Activated CD4-positive, alpha-beta T cell treated with anti-CD3 and anti-CD28 coated beads for 36 hours (primary cell): Measurements from ENCODE around the gene ALG14. TPM values are rescaled to one million over a fixed set of nuclear protein-coding genes. Genes with fewer than 3 reads are reported as not detected.
A peak's percentile ranks its signal among the peaks of the same experiment; 100 is the strongest.

ENCODE experiments used
- ATAC-seq: fragments of 200-7000 bp; cut with Tn5 transposase; one replicate; pipeline ENCODE4 v1.10.0; 2021; ENCODE audit warnings: mild to moderate bottlenecking, moderate library complexity
- CTCF ChIA-PET: fragments of 350-600 bp; sonication (Branson Sonifier 250); formaldehyde crosslinking; loops from one replicate; lab custom pipeline; 2021; ENCODE audit warnings: antibody characterized with exemption; lab: Charles Lee
- POLR2A ChIA-PET: fragments of 350-600 bp; sonication (Branson Sonifier 250); formaldehyde crosslinking; loops from one replicate; lab custom pipeline; 2021; ENCODE audit warnings: antibody characterized with exemption, inconsistent platforms; lab: Charles Lee
- DNase-seq: peaks from one replicate; pipeline ENCODE4 v3.0.0-alpha.2; 2020
- H3K27ac Mint-ChIP-seq: one replicate; pipeline ENCODE4 v1.8.0; 2021; ENCODE audit warnings: mixed read lengths
- H3K27me3 Mint-ChIP-seq: one replicate; pipeline ENCODE4 v1.8.0; 2021; ENCODE audit warnings: mixed read lengths
- H3K36me3 Mint-ChIP-seq: one replicate; pipeline ENCODE4 v1.8.0; 2021; ENCODE audit warnings: low read depth, mixed read lengths
- H3K4me1 Mint-ChIP-seq: one replicate; pipeline ENCODE4 v1.8.0; 2021; ENCODE audit warnings: mixed read lengths
- H3K4me3 Mint-ChIP-seq: one replicate; pipeline ENCODE4 v1.8.0; 2021; ENCODE audit warnings: mild to moderate bottlenecking, moderate library complexity, mixed read lengths
- H3K9me3 Mint-ChIP-seq: one replicate; pipeline ENCODE4 v1.8.0; 2021; ENCODE audit warnings: low read depth, mixed read lengths
- intact Hi-C, 2 experiments: fragments of 100-400 bp; cut with DNase I in 1 of 2; cut with micrococcal nuclease in 1 of 2; formaldehyde crosslinking; loops; one replicate each; pipeline versions ENCODE4 v1.14.2 to v1.15.1; 2022 to 2024; cut with DNase I, micrococcal nuclease
- total RNA-seq, 2 experiments: library from RNA; stranded (reverse); gene quantifications; one replicate each; pipeline ENCODE4 v1.2.3, GENCODE V29; 2021

Gene ALG14
- total RNA-seq, 2 experiments from 2014 or later: 5.3 to 7.3 TPM

DNA sequence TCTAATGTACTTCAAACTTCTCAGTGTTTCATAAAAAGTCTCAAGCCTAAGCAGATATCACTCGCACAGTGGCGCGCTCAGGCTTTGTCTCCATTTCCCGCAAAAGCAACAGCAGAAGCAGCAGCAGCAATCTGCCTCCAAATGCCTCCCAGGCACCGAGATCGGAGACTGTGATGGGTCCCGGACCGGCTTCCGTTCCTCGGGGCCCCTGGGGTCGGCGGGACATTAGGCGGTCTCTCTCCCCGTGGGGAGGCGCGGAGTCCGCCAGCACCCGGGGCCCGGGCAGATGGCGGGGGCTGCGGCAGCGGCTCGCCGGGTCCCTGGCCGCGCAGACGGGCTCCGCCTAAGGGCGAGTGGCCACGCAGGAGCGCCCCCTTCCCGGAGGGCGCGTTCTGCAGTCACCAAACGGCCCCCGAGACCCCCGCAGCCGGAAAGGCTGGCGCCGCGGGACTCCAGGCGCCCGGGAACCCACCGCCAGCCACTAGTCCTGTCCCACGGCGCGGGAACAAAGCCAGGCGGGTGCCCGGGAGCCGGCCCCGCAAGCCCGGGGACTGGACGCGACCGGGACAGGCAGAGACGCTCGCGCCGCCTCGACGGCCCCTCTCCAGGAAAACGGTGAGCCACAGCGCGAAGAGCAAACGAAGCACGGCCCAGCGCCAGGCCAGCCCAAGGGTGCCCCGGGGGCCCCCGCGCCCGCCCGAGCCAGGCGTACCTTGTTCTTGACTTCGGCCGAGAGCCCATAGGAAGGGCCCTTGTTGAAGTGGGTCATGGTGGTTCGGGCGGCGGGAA, 146.4 kb downstream of the ALG14 start:
- DNase-seq (peak; percentile 44), ATAC-seq (peak; percentile 43)
- no peaks in the 10 kb centered on the region for H3K9me3 Mint-ChIP-seq
- ChIA-PET CTCF (no interaction called here), POLR2A (no interaction called here)
- intact Hi-C loops: loop anchor here in 1 of 2 experiments (2.0 kb wide), 2 partner anchors 36 to 72 kb away; no protein-coding TSS in a partner anchor
- no peak overlapping the region for H3K27ac Mint-ChIP-seq
- H3K4me3 Mint-ChIP-seq: peak overlapping the region; percentile 69
- peaks cover 2% of the 10 kb centered on the region for H3K36me3 Mint-ChIP-seq
- peaks cover 36% of the 10 kb centered on the region for H3K27me3 Mint-ChIP-seq
- peaks cover 13% of the 10 kb centered on the region for H3K4me1 Mint-ChIP-seq

DNA sequence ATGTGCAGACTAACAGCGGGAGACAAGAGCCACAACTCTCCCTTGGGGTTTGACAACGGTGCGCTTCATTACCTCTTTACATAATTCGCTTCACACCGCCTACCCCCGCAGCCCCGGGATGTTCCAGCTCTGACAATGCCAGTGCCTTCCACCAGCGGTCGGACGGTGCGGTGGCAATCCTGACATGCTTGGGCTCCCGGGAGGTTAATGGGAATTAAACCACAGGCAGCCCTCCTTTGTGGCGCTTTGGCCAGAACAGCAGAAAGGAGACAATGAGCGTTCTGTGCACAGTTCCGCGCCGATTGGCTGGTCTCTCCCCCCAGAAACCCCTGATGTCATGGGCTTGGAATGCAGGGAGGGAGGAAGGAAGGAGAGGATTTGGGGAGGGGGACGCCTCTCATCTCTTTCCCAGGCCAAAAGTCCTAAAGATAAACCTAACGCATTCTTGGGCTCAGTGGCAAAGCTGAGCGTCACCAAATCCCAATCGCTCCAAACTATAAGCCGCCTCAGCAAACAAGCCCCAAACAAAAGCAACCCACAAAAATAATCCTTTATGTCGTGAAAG, 147.1 kb downstream of the ALG14 start:
- H3K4me3 Mint-ChIP-seq: peak overlapping the region; percentile 69
- ATAC-seq: no peak
- peak; percentile 13 for DNase-seq
- peaks cover 13% of the 10 kb centered on the region for H3K4me1 Mint-ChIP-seq
- H3K9me3 Mint-ChIP-seq: no peaks in the 10 kb centered on the region
- CTCF ChIA-PET: no interaction called here
- no peak overlapping the region for H3K27ac Mint-ChIP-seq
- H3K27me3 Mint-ChIP-seq: peaks cover 37% of the 10 kb centered on the region
- H3K36me3 Mint-ChIP-seq: peaks cover 2% of the 10 kb centered on the region
- intact Hi-C loops: loop anchor here in 1 of 2 experiments (2.0 kb wide), 2 partner anchors 37 to 71 kb away; no protein-coding TSS in a partner anchor
- POLR2A ChIA-PET: no interaction called here

DNA sequence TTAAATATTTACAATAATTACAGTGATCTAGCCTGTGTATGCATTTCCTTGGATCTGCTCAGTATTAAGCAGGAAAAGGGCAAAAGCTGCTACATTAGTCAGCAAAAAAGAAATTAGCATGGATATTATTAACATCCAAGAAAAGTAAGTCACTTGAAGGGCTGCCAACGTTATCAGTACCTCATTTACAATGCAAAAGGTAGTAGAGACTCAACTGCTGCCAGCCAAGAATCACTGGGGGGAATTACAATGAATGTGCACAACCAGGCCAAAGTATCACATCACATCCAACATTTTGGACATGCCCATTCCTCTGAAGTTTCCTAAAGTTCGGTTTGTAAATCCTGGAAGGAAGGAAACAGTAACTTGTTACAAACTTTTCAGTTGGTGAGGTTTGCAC, 147.7 kb downstream of the ALG14 start:
- no peaks in the 10 kb centered on the region for H3K9me3 Mint-ChIP-seq
- peaks cover 13% of the 10 kb centered on the region for H3K4me1 Mint-ChIP-seq
- DNase-seq (no peak), ATAC-seq (no peak)
- CTCF ChIA-PET: interaction anchor here (0.6 kb wide), 1 partner anchor 295 kb away, joined by 3 read pairs; no protein-coding TSS in a partner anchor
- H3K4me3 Mint-ChIP-seq: peak overlapping the region; percentile 69
- no peak overlapping the region for H3K27ac Mint-ChIP-seq
- H3K27me3 Mint-ChIP-seq: peaks cover 37% of the 10 kb centered on the region
- POLR2A ChIA-PET: no interaction called here
- intact Hi-C loops: no loop called here
- peaks cover 2% of the 10 kb centered on the region for H3K36me3 Mint-ChIP-seq

Other genes with a start within 250 kb of the ALG14 start
- gene CNN3, start 145.8 kb downstream of the ALG14 start, total RNA-seq: 1 to 10 TPM; 2.5 to 3.1 TPM
- gene TLCD4, start 44.4 kb upstream of the ALG14 start, total RNA-seq: under 1 TPM; 0.19 to 0.25 TPM
- 10 to 100 TPM; 10.5 to 14.3 TPM for gene RWDD3, start 161.3 kb upstream of the ALG14 start, total RNA-seq